ENCODE data around the gene LPP. TPM values are rescaled to one million over a fixed set of nuclear protein-coding genes. Genes with fewer than 3 reads are reported as not detected.
A peak's percentile ranks its signal among the peaks of the same experiment; 100 is the strongest.

Gene LPP
- total and polyA plus RNA-seq, 2 donors from 2014 or later, result 6.7 to 233 TPM

GRCh38 chr3:188278717-188279324 is 124.9 kb downstream of the LPP start:
- Histone ChIP-seq H3K27ac (ENCODE audit: low read depth in 2 of 2, low read length in 2 of 2) (no peak overlapping the region), H3K27me3 (ENCODE audit: control insufficient read depth, insufficient read depth, low read length) (no peaks in the 10 kb centered on the region), H3K4me1 (ENCODE audit: control insufficient read depth in 2 of 3, insufficient read depth in 2 of 3, low read depth in 1 of 3, low read length in 3 of 3) (peaks cover 0 to 20% (median 14%) of the 10 kb centered on the region in 3 donors), H3K4me3 (ENCODE audit: low read length in 3 of 3) (no peak overlapping the region), H3K9ac (ENCODE audit: low read length in 3 of 3) (no peak overlapping the region), H3K36me3 (ENCODE audit: control insufficient read depth in 2 of 3, insufficient read depth in 3 of 3, low read length in 3 of 3) (no peaks in the 10 kb centered on the region), H3K9me3 (ENCODE audit: control insufficient read depth in 2 of 3, insufficient read depth in 1 of 3, low read length in 3 of 3) (no peaks in the 10 kb centered on the region)
- no peak for FAIRE-seq
- intact Hi-C loops (cut with DNase I), result no loop called here
- no peak for TF ChIP-seq CTCF (IDR thresholded peaks at IDR 0.05; ENCODE audit: borderline replicate concordance, extremely low read depth, insufficient read depth)
- no peak for DNase-seq

GRCh38 chr3:188279502-188280335 is 125.8 kb downstream of the LPP start:
- FAIRE-seq (no peak), DNase-seq (peak in 2 of 5 donors; percentile 45 to 58)
- Histone ChIP-seq H3K27me3 (ENCODE audit: control insufficient read depth, insufficient read depth, low read length) (no peaks in the 10 kb centered on the region), H3K36me3 (ENCODE audit: control insufficient read depth in 2 of 3, insufficient read depth in 3 of 3, low read length in 3 of 3) (no peaks in the 10 kb centered on the region), H3K9me3 (ENCODE audit: control insufficient read depth in 2 of 3, insufficient read depth in 1 of 3, low read length in 3 of 3) (no peaks in the 10 kb centered on the region), H3K9ac (ENCODE audit: low read length in 3 of 3) (no peak overlapping the region), H3K27ac (ENCODE audit: low read depth in 2 of 2, low read length in 2 of 2) (no peak overlapping the region), H3K4me3 (ENCODE audit: low read length in 3 of 3) (no peak overlapping the region), H3K4me1 (ENCODE audit: control insufficient read depth in 2 of 3, insufficient read depth in 2 of 3, low read depth in 1 of 3, low read length in 3 of 3) (peaks cover 0 to 20% (median 7%) of the 10 kb centered on the region in 3 donors)
- TF ChIP-seq CTCF (IDR thresholded peaks at IDR 0.05; ENCODE audit: borderline replicate concordance, extremely low read depth, insufficient read depth), result no peak
- intact Hi-C loops (cut with DNase I), result no loop called here

GRCh38 chr3:188280627-188281026 is 126.7 kb downstream of the LPP start:
- no peak overlapping the region for H3K4me3 ChIP-seq (ENCODE audit: low read length in 3 of 3)
- H3K36me3 ChIP-seq (ENCODE audit: control insufficient read depth in 2 of 3, insufficient read depth in 3 of 3, low read length in 3 of 3), result no peaks in the 10 kb centered on the region
- intact Hi-C loops (cut with DNase I), result no loop called here
- H3K9ac ChIP-seq (ENCODE audit: low read length in 3 of 3), result no peak overlapping the region
- FAIRE-seq (no peak), DNase-seq (no peak)
- no peaks in the 10 kb centered on the region for H3K27me3 ChIP-seq (ENCODE audit: control insufficient read depth, insufficient read depth, low read length)
- H3K9me3 ChIP-seq (ENCODE audit: control insufficient read depth in 2 of 3, insufficient read depth in 1 of 3, low read length in 3 of 3), result no peaks in the 10 kb centered on the region
- no peak for TF ChIP-seq CTCF (IDR thresholded peaks at IDR 0.05; ENCODE audit: borderline replicate concordance, extremely low read depth, insufficient read depth)
- peaks cover 0 to 20% (median 5%) of the 10 kb centered on the region in 3 donors for H3K4me1 ChIP-seq (ENCODE audit: control insufficient read depth in 2 of 3, insufficient read depth in 2 of 3, low read depth in 1 of 3, low read length in 3 of 3)
- no peak overlapping the region for H3K27ac ChIP-seq (ENCODE audit: low read depth in 2 of 2, low read length in 2 of 2)

All from kidney (tissue), 14 donors.